HEK293 (cell line): ENCODE data around the gene PJA2.

Experiments
- CTCF ChIA-PET: fragments of 350-600 bp; formaldehyde crosslinking; extraction: SDS; loops from one replicate; lab custom pipeline; 2021; ENCODE audit warnings: antibody characterized with exemption; lab: Yijun Ruan, JAX
- POLR2A ChIA-PET: fragments of 300-600 bp; formaldehyde crosslinking; extraction: SDS; loops from one replicate; lab custom pipeline; 2020; ENCODE audit warnings: antibody characterized with exemption, inconsistent platforms; lab: Yijun Ruan, JAX
- H3K27ac ChIP-seq: fragments of 200-500 bp; sonication (Bioruptor generic); 2 replicates; pipeline ENCODE4 v1.5.1; 2014; ENCODE audit warnings: low read depth, low read length, control low read depth, inconsistent platforms; ENCODE audit errors: extremely low read depth
- H3K36me3 ChIP-seq, 2 experiments: fragments of 200-500 bp in 1 of 2; sonication (Bioruptor generic) in 1 of 2; 1 replicate in 1 of 2; 2 replicates in 1 of 2; pipeline ENCODE4 v1.5.1; 2014 to 2017; ENCODE audit warnings: inconsistent platforms in 2 of 2, low read length in 2 of 2; ENCODE audit not compliant: control insufficient read depth in 2 of 2, insufficient read depth in 1 of 2
- H3K4me1 ChIP-seq: fragments of 200-500 bp; sonication (Bioruptor generic); 2 replicates; pipeline ENCODE4 v1.5.1; 2014; ENCODE audit warnings: mild to moderate bottlenecking, low read length, inconsistent platforms; ENCODE audit not compliant: control insufficient read depth, insufficient read depth
- H3K4me3 ChIP-seq: 2 replicates; pipeline ENCODE4 v1.5.1; 2011; ENCODE audit warnings: low read depth, mild to moderate bottlenecking, control low read depth, low read length, moderate library complexity
- H3K9me3 ChIP-seq: fragments of 200-500 bp; sonication (Bioruptor generic); 2 replicates; pipeline ENCODE4 v1.5.1; 2014; ENCODE audit warnings: low read depth, low read length, inconsistent platforms; ENCODE audit not compliant: control insufficient read depth, insufficient read depth
- GFI1B ChIP-seq: fragments of 450-650 bp; formaldehyde crosslinking; IDR thresholded peaks from 2 replicates; pipeline ENCODE4 v1.5.1; 2016; ENCODE audit warnings: missing biosample characterization, missing genetic modification characterization
- KLF8 ChIP-seq: fragments of 450-650 bp; formaldehyde crosslinking; IDR thresholded peaks from 2 replicates; pipeline ENCODE4 v1.5.1; 2016; ENCODE audit warnings: missing biosample characterization, missing genetic modification characterization
- MYNN ChIP-seq: fragments of 450-650 bp; formaldehyde crosslinking; IDR thresholded peaks from 2 replicates; pipeline ENCODE4 v1.5.1; 2016; ENCODE audit warnings: missing biosample characterization, missing genetic modification characterization, borderline replicate concordance
- PRDM1 ChIP-seq: fragments of 450-650 bp; formaldehyde crosslinking; IDR thresholded peaks from 2 replicates; pipeline ENCODE4; 2016; ENCODE audit warnings: missing biosample characterization, missing genetic modification characterization
- PRDM4 ChIP-seq: fragments of 450-650 bp; formaldehyde crosslinking; IDR thresholded peaks from 2 replicates; pipeline ENCODE4 v1.5.1; 2017; ENCODE audit warnings: missing biosample characterization, missing genetic modification characterization
- SCRT2 ChIP-seq: fragments of 450-650 bp; formaldehyde crosslinking; IDR thresholded peaks from 2 replicates; pipeline ENCODE4 v1.5.1; 2016; ENCODE audit warnings: missing biosample characterization, missing genetic modification characterization
- SP2 ChIP-seq: fragments of 450-650 bp; formaldehyde crosslinking; IDR thresholded peaks from 2 replicates; pipeline ENCODE4 v1.5.1; 2016; ENCODE audit warnings: missing biosample characterization, missing genetic modification characterization
- SP7 ChIP-seq: fragments of 450-650 bp; formaldehyde crosslinking; IDR thresholded peaks from 2 replicates; pipeline ENCODE4 v1.5.1; 2016; ENCODE audit warnings: missing biosample characterization, missing genetic modification characterization
- TSHZ1 ChIP-seq: fragments of 450-650 bp; formaldehyde crosslinking; IDR thresholded peaks from 2 replicates; pipeline ENCODE4 v1.5.1; 2016; ENCODE audit warnings: missing biosample characterization, missing genetic modification characterization, borderline replicate concordance
- WT1 ChIP-seq: fragments of 450-650 bp; formaldehyde crosslinking; IDR thresholded peaks from 2 replicates; pipeline ENCODE4 v1.5.1; 2016; ENCODE audit warnings: missing biosample characterization, missing genetic modification characterization
- ZEB2 ChIP-seq: fragments of 450-650 bp; formaldehyde crosslinking; IDR thresholded peaks from 2 replicates; pipeline ENCODE4 v1.5.1; 2016; ENCODE audit warnings: missing biosample characterization, missing genetic modification characterization
- ZFP37 ChIP-seq: fragments of 450-650 bp; formaldehyde crosslinking; IDR thresholded peaks from 2 replicates; pipeline ENCODE4 v1.5.1; 2016; ENCODE audit warnings: missing biosample characterization, missing genetic modification characterization
- ZNF146 ChIP-seq: fragments of 450-650 bp; formaldehyde crosslinking; IDR thresholded peaks from 2 replicates; pipeline ENCODE4 v1.5.1; 2016; ENCODE audit warnings: missing biosample characterization, missing genetic modification characterization
- ZNF362 ChIP-seq: fragments of 450-650 bp; formaldehyde crosslinking; IDR thresholded peaks from 2 replicates; pipeline ENCODE4 v1.5.1; 2016; ENCODE audit warnings: missing biosample characterization, missing genetic modification characterization
- ZNF366 ChIP-seq: fragments of 450-650 bp; formaldehyde crosslinking; conservative IDR thresholded peaks from 2 replicates; pipeline ENCODE4 v1.5.1; 2016; ENCODE audit warnings: missing biosample characterization, missing genetic modification characterization
- ZNF433 ChIP-seq: fragments of 450-650 bp; formaldehyde crosslinking; IDR thresholded peaks from 2 replicates; pipeline ENCODE4 v1.5.1; 2016; ENCODE audit warnings: missing biosample characterization, missing genetic modification characterization, low read depth
- ZNF558 ChIP-seq: fragments of 450-650 bp; formaldehyde crosslinking; IDR thresholded peaks from 2 replicates; pipeline ENCODE4 v1.5.1; 2016; ENCODE audit warnings: missing biosample characterization, missing genetic modification characterization
- ZNF843 ChIP-seq: fragments of 450-650 bp; formaldehyde crosslinking; IDR thresholded peaks from 2 replicates; pipeline ENCODE4 v1.5.1; 2016; ENCODE audit warnings: missing biosample characterization, missing genetic modification characterization
- TF ChIP-seq, protein P1 (sequence below): fragments of 450-650 bp; formaldehyde crosslinking; IDR thresholded peaks from 2 replicates; pipeline ENCODE4 v1.5.1; 2016; ENCODE audit warnings: missing biosample characterization, missing genetic modification characterization
- TF ChIP-seq, protein P2 (sequence below): fragments of 450-650 bp; formaldehyde crosslinking; IDR thresholded peaks from 2 replicates; pipeline ENCODE4 v1.5.1; 2016; ENCODE audit warnings: missing biosample characterization, missing genetic modification characterization

PJA2 gene

DNA sequence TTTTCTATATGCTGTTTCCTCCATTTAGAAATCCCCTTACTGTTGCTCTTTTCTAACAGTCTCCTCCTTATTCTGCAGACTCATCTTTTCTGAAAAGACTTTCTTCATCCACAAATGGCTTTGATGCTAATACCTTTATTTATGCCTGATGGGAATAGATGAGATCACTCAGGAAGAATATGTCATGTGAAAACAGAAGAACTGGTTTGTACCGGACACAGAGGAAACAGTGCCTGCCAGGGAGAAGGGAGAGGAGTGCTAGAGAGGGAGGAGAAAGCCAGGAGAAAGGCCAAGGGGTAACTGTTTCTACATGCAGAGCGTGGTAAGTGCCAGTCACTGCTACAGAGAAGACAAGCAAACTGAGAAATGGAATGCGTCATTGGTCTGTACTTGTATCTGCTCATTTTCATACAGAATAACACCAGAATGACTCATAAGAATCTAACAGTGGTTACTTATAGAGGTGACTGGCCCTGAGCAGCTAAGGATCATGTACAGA lies 45.9 kb upstream of the PJA2 start:
- Histone ChIP-seq H3K36me3 (no peaks in the 10 kb centered on the region; a peak in 1 of 3 replicates), H3K27ac (peak overlapping the region; percentile 39), H3K4me3 (no peak overlapping the region; the same call in 1 of the 2 replicates), H3K9me3 (no peaks in the 10 kb centered on the region), H3K4me1 (peaks cover 4% of the 10 kb centered on the region; the same call in 1 of the 2 replicates)
- ChIA-PET POLR2A (no interaction called here), CTCF (interaction anchor here (0.6 kb wide), 1 partner anchor 266 kb away, joined by 3 read pairs; no protein-coding TSS in a partner anchor)
- TF ChIP-seq GFI1B (no peak), WT1 (tag by site-specific recombination) (peak; percentile 87), SCRT2 (tag by site-specific recombination) (peak; percentile 33), SP7 (tag by site-specific recombination) (peak; percentile 89), KLF8 (tag by site-specific recombination) (peak; percentile 59), ZNF558 (tag by site-specific recombination) (no peak), ZNF362 (tag by site-specific recombination) (no peak), TSHZ1 (peak; percentile 83), PRDM1 (tag by site-specific recombination) (peak; percentile 99), ZEB2 (tag by site-specific recombination) (peak; percentile 76), ZNF843 (tag by site-specific recombination) (0 out of 2 replicates have a peak, but pooled peaks have one; percentile 41), SP2 (tag by site-specific recombination) (peak; percentile 46), ZNF146 (0 out of 2 replicates have a peak, but pooled peaks have one; percentile 73), ZNF366 (tag by site-specific recombination) (peak; percentile 77), PRDM4 (peak; percentile 76), ZNF433 (tag by site-specific recombination) (no peak), MYNN (tag by site-specific recombination) (no peak), ZFP37 (tag by site-specific recombination) (peak; percentile 64; the same call in 1 of the 2 replicates)
- TF ChIP-seq, protein P1, sequence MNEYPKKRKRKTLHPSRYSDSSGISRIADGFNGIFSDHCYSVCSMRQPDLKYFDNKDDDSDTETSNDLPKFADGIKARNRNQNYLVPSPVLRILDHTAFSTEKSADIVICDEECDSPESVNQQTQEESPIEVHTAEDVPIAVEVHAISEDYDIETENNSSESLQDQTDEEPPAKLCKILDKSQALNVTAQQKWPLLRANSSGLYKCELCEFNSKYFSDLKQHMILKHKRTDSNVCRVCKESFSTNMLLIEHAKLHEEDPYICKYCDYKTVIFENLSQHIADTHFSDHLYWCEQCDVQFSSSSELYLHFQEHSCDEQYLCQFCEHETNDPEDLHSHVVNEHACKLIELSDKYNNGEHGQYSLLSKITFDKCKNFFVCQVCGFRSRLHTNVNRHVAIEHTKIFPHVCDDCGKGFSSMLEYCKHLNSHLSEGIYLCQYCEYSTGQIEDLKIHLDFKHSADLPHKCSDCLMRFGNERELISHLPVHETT (tag by site-specific recombination), result peak; percentile 37; the same call in 1 of the 2 replicates
- TF ChIP-seq, protein P2, sequence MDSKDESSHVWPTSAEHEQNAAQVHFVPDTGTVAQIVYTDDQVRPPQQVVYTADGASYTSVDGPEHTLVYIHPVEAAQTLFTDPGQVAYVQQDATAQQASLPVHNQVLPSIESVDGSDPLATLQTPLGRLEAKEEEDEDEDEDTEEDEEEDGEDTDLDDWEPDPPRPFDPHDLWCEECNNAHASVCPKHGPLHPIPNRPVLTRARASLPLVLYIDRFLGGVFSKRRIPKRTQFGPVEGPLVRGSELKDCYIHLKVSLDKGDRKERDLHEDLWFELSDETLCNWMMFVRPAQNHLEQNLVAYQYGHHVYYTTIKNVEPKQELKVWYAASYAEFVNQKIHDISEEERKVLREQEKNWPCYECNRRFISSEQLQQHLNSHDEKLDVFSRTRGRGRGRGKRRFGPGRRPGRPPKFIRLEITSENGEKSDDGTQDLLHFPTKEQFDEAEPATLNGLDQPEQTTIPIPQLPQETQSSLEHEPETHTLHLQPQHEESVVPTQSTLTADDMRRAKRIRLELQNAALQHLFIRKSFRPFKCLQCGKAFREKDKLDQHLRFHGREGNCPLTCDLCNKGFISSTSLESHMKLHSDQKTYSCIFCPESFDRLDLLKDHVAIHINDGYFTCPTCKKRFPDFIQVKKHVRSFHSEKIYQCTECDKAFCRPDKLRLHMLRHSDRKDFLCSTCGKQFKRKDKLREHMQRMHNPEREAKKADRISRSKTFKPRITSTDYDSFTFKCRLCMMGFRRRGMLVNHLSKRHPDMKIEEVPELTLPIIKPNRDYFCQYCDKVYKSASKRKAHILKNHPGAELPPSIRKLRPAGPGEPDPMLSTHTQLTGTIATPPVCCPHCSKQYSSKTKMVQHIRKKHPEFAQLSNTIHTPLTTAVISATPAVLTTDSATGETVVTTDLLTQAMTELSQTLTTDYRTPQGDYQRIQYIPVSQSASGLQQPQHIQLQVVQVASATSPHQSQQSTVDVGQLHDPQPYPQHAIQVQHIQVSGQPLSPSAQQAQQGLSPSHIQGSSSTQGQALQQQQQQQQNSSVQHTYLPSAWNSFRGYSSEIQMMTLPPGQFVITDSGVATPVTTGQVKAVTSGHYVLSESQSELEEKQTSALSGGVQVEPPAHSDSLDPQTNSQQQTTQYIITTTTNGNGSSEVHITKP, result peak; percentile 71
